Measurements from ENCODE around the gene RPS6KB1.
"Not testable (repeated sequence)": the region's sequence is repeated elsewhere in the genome, so short reads cannot be mapped to it uniquely, and the experiment has no call there.

GRCh38 chr17:59920637-59921036, 27.7 kb downstream of the RPS6KB1 start:
- not testable (repeated sequence) for TF ChIP-seq ARNTL (CRISPR knock-in tag; IDR thresholded peaks at IDR 0.05; ENCODE audit: borderline replicate concordance, low read depth); ZFP3 (CRISPR knock-in tag; IDR thresholded peaks at IDR 0.05); CREB5 (CRISPR knock-in tag; IDR thresholded peaks at IDR 0.05; ENCODE audit: low read depth); RARB (CRISPR knock-in tag; IDR thresholded peaks at IDR 0.05); SNAI2 (CRISPR knock-in tag; IDR thresholded peaks at IDR 0.05); PATZ1 (CRISPR knock-in tag; IDR thresholded peaks at IDR 0.05; ENCODE audit: borderline replicate concordance); ZFP30 (CRISPR knock-in tag; IDR thresholded peaks at IDR 0.05)
